GM12878 (cell line): ENCODE results near the gene PCSK6. TPM values are rescaled to one million over a fixed set of nuclear protein-coding genes. Genes with fewer than 3 reads are reported as not detected.

Experiments used
- CBFB ChIP-seq: IDR thresholded peaks from 2 replicates; pipeline ENCODE4 v1.6.1; 2016; ENCODE audit warnings: antibody characterized with exemption, low read depth
- CEBPB ChIP-seq, 2 experiments: fragments of 150-350 bp in 1 of 2; IDR thresholded peaks; 2 replicates each; pipeline ENCODE4 v1.6.1; 2012 to 2014; ENCODE audit warnings: low read depth in 2 of 2, low read length in 2 of 2, borderline replicate concordance in 1 of 2, inconsistent platforms in 1 of 2
- CHD1 ChIP-seq: IDR thresholded peaks from 2 replicates; pipeline ENCODE4 v1.6.1; 2012; ENCODE audit warnings: low read depth, low read length, improper control_type of control experiment
- CUX1 ChIP-seq: IDR thresholded peaks from 2 replicates; pipeline ENCODE4 v1.6.1; 2012; ENCODE audit warnings: improper control_type of control experiment, low read depth, low read length; ENCODE audit not compliant: insufficient replicate concordance
- E2F8 ChIP-seq: fragments of 450-650 bp; IDR thresholded peaks from 2 replicates; pipeline ENCODE4 v1.6.1; 2018; ENCODE audit warnings: mild to moderate bottlenecking, low read depth, moderate library complexity; ENCODE audit not compliant: partially characterized antibody
- EED ChIP-seq: sonication (generic); IDR thresholded peaks from 2 replicates; pipeline ENCODE4 v1.6.1; 2016; ENCODE audit warnings: antibody characterized with exemption, low read depth
- ELK1 ChIP-seq: IDR thresholded peaks from 2 replicates; pipeline ENCODE4 v1.6.1; 2012; ENCODE audit warnings: low read depth, low read length, improper control_type of control experiment
- ETV6 ChIP-seq, 2 experiments: fragments of 450-650 bp in 1 of 2; IDR thresholded peaks in 1 of 2; conservative IDR thresholded peaks in 1 of 2; 2 replicates each; pipeline ENCODE4 v1.6.1; 2014; ENCODE audit warnings: antibody characterized with exemption in 1 of 2, borderline replicate concordance in 1 of 2, low read depth in 1 of 2, mild to moderate bottlenecking in 1 of 2, moderate library complexity in 1 of 2
- IKZF2 ChIP-seq, 2 experiments: fragments of 450-650 bp; IDR thresholded peaks; 2 replicates each; pipeline ENCODE4 v1.6.1; 2017; ENCODE audit warnings: mild to moderate bottlenecking in 2 of 2, moderate library complexity in 2 of 2
- KAT2A ChIP-seq: conservative IDR thresholded peaks from 2 replicates; pipeline ENCODE4 v1.6.1; 2011; ENCODE audit warnings: low read depth, low read length; ENCODE audit not compliant: control insufficient read depth
- MLLT1 ChIP-seq: fragments of 450-650 bp; IDR thresholded peaks from 2 replicates; pipeline ENCODE4 v1.6.1; 2016; ENCODE audit warnings: mild to moderate bottlenecking
- RAD21 ChIP-seq: IDR thresholded peaks from 2 replicates; pipeline ENCODE4 v1.6.1; 2011; ENCODE audit warnings: mild to moderate bottlenecking, low read depth, low read length, moderate library complexity; ENCODE audit not compliant: insufficient read depth
- SMAD1 ChIP-seq: fragments of 450-650 bp; IDR thresholded peaks from 2 replicates; pipeline ENCODE4 v1.6.1; 2018; ENCODE audit warnings: mild to moderate bottlenecking, low read depth; ENCODE audit not compliant: partially characterized antibody
- STAT3 ChIP-seq: IDR thresholded peaks from 2 replicates; pipeline ENCODE4 v1.6.1; 2011; ENCODE audit warnings: low read depth, low read length, improper control_type of control experiment
- TCF12 ChIP-seq: IDR thresholded peaks from 2 replicates; pipeline ENCODE4 v1.6.1; 2011; ENCODE audit warnings: low read depth, mild to moderate bottlenecking, low read length
- TCF3 ChIP-seq: IDR thresholded peaks from 2 replicates; pipeline ENCODE4 v1.6.1; 2012; ENCODE audit warnings: low read depth, mild to moderate bottlenecking, low read length, borderline replicate concordance; ENCODE audit not compliant: insufficient read depth
- YY1 ChIP-seq: IDR thresholded peaks from 2 replicates; pipeline ENCODE4 v1.6.1; 2011; ENCODE audit warnings: low read depth, mild to moderate bottlenecking, low read length
- polyA plus RNA-seq, 11 experiments: library from polyadenylated mRNA; depleted of rRNA in 4 of 11; unstranded in 6 of 11; stranded (reverse) in 5 of 11; fragments of >200 nt; fragmentation: Nextera tagmentation in 4 of 11; fragmentation: Illumina TruSeq in 1 of 11; extraction: Ambion mirVana in 4 of 11; extraction: Trizol in 1 of 11; gene quantifications; 1 replicate in 1 of 11; 2 replicates in 10 of 11; pipeline versions ENCODE4 v1.2.1 to v1.2.3, GENCODE V29; 2011 to 2016; ENCODE audit warnings: inconsistent platforms in 2 of 11, missing spikeins in 2 of 11, low read depth in 1 of 11
- total RNA-seq, 4 experiments: library from RNA; depleted of rRNA in 3 of 4; stranded (reverse); fragments of >200 nt in 3 of 4; fragmentation: Illumina TruSeq in 1 of 4; extraction: Trizol in 1 of 4; gene quantifications; 2 replicates each; pipeline versions ENCODE4 v1.2.1 to v1.2.3, GENCODE V29; 2013 to 2021

Gene PCSK6
- total and polyA plus RNA-seq, 10 of the 15 experiments (the other 5 are each of a cell fraction or from before 2014, with no cell fraction given) = 0.19 to 0.67 (median 0.25) TPM; not detected in 4

- TF ChIP-seq E2F8 = no peak
- no peak for TF ChIP-seq ETV6 (conservative IDR thresholded peaks at IDR 0.05 in 1 of 2, IDR thresholded peaks at IDR 0.05 in 1 of 2; ENCODE audit: borderline replicate concordance in 1 of 2, low read depth in 1 of 2)
- peak; percentile 97 for TF ChIP-seq RAD21
- TF ChIP-seq IKZF2 (IDR thresholded peaks at IDR 0.05) = peak; percentile 9 to 49; a peak in 1 of 4 replicates
- peak; percentile 40; the same call in 1 of the 2 replicates for TF ChIP-seq TCF12
- no peak for TF ChIP-seq CEBPB (IDR thresholded peaks at IDR 0.05; ENCODE audit: borderline replicate concordance in 1 of 2, low read depth in 2 of 2, low read length in 2 of 2)
- TF ChIP-seq YY1 = peak; percentile 78; the same call in 1 of the 2 replicates
- TF ChIP-seq CBFB = no peak
- TF ChIP-seq CHD1 = no peak
- 0 out of 2 replicates have a peak, but pooled peaks have one; percentile 38 for TF ChIP-seq MLLT1
- TF ChIP-seq KAT2A = no peak
- TF ChIP-seq TCF3 = no peak
- TF ChIP-seq STAT3 = no peak
- TF ChIP-seq SMAD1 = no peak
- no peak for TF ChIP-seq ELK1
- TF ChIP-seq CUX1 = no peak
- no peak for TF ChIP-seq EED
Measured at GRCh38 chr15:101258238-101259144, 231.0 kb downstream of the PCSK6 start (continued).
